K562 (cell line): Measurements from ENCODE around the gene TSR2. TPM values are rescaled to one million over a fixed set of nuclear protein-coding genes. Genes with fewer than 3 reads are reported as not detected.

Experiments used
- ATAC-seq: fragments of 200-7000 bp; cut with Tn5 transposase; 3 replicates; pipeline ENCODE4 v1.9.1; 2020; ENCODE audit warnings: moderate library complexity
- BruUV-seq: library from RNA; stranded (reverse); fragments of 400-500 nt; replicated peaks from 2 replicates; lab custom pipeline; 2021; lab: Mats Ljungman, UMichigan
- CTCF ChIA-PET: fragments of 300-600 bp; formaldehyde crosslinking; extraction: SDS; loops from one replicate; lab custom pipeline; 2021; ENCODE audit warnings: low intra/inter-chr PET ratio; lab: Yijun Ruan, JAX
- POLR2A ChIA-PET: fragments of 300-600, 350-650 bp; sonication (Branson Sonifier 250); formaldehyde crosslinking; extraction: SDS; loops from one replicate; lab custom pipeline; 2021; ENCODE audit warnings: antibody characterized with exemption, inconsistent platforms; lab: Yijun Ruan, JAX
- DNase-seq, 4 experiments: peaks; one replicate each; pipeline versions ENCODE4 v3.0.0 to v3.0.0-alpha.2; 2011 to 2018; ENCODE audit warnings: low spot score in 3 of 4, mixed read lengths in 3 of 4; ENCODE audit errors: extremely low read depth in 1 of 4
- FAIRE-seq: peaks from 2 replicates; lab custom pipeline; 2011; peaks lifted over from hg19 to GRCh38; lab: Jason Lieb, UNC
- H2AFZ ChIP-seq: 2 replicates; pipeline ENCODE4 v1.6.0; 2011; ENCODE audit warnings: low read depth, low read length, control low read depth, inconsistent platforms
- H3K27ac ChIP-seq: fragments of 200-600 bp; 3 replicates; pipeline ENCODE4 v1.8.0; 2011; ENCODE audit warnings: low read depth, mild to moderate bottlenecking, control low read depth, inconsistent platforms, low read length, moderate library complexity, mixed read lengths; ENCODE audit errors: extremely low read depth
- H3K27me3 ChIP-seq, 2 experiments: fragments of 300-600 bp in 1 of 2; 2 replicates in 1 of 2; 3 replicates in 1 of 2; pipeline versions ENCODE4 v1.6.0 to v1.8.0; 2011; ENCODE audit warnings: inconsistent platforms in 2 of 2, low read length in 2 of 2, mild to moderate bottlenecking in 1 of 2, mixed read lengths in 1 of 2, moderate library complexity in 1 of 2; ENCODE audit not compliant: control insufficient read depth in 2 of 2, insufficient read depth in 2 of 2
- H3K36me3 ChIP-seq: fragments of 300-600 bp; 3 replicates; pipeline ENCODE4 v1.8.0; 2011; ENCODE audit warnings: mild to moderate bottlenecking, low read length, inconsistent platforms; ENCODE audit not compliant: control insufficient read depth, insufficient read depth
- H3K4me1 ChIP-seq, 2 experiments: fragments of 200-600 bp in 1 of 2; replicated peaks in 1 of 2; 2 replicates in 1 of 2; 3 replicates in 1 of 2; pipeline versions ENCODE4 v1.5.1 to v1.8.0; 2011; ENCODE audit warnings: inconsistent platforms in 2 of 2, low read length in 2 of 2, mild to moderate bottlenecking in 1 of 2, mixed read lengths in 1 of 2, moderate library complexity in 1 of 2; ENCODE audit not compliant: control insufficient read depth in 2 of 2, insufficient read depth in 2 of 2
- H3K4me2 ChIP-seq: 2 replicates; pipeline ENCODE4 v1.6.1; 2011; ENCODE audit warnings: low read length, control low read depth, inconsistent platforms, mixed read lengths; ENCODE audit not compliant: insufficient read depth
- H3K4me3 ChIP-seq: fragments of 200-600 bp; sonication (generic), shearing (Covaris generic); 2 replicates; pipeline ENCODE4 v1.5.1; 2016; ENCODE audit warnings: control low read depth, inconsistent platforms
- H3K79me2 ChIP-seq: fragments of 200-600 bp; 3 replicates; pipeline ENCODE4 v1.8.0; 2011; ENCODE audit warnings: low read length, inconsistent platforms; ENCODE audit not compliant: control insufficient read depth, insufficient read depth
- H3K9ac ChIP-seq, 2 experiments: 2 replicates each; pipeline versions ENCODE4 v1.6.0 to v1.6.1; 2011; ENCODE audit warnings: low read depth in 2 of 2, low read length in 2 of 2, control low read depth in 1 of 2, inconsistent platforms in 1 of 2, mild to moderate bottlenecking in 1 of 2, mixed read lengths in 1 of 2; ENCODE audit not compliant: insufficient read depth in 1 of 2
- H3K9me1 ChIP-seq: one replicate; pipeline ENCODE4 v1.6.0; 2011; ENCODE audit warnings: inconsistent platforms, mild to moderate bottlenecking, low read length, moderate library complexity; ENCODE audit not compliant: control insufficient read depth, insufficient read depth
- H3K9me3 ChIP-seq: replicated peaks from 2 replicates; pipeline ENCODE4 v1.5.1; 2011; ENCODE audit warnings: low read depth, low read length, inconsistent platforms; ENCODE audit not compliant: control insufficient read depth, insufficient read depth
- H4K20me1 ChIP-seq: replicated peaks from 2 replicates; pipeline ENCODE4 v1.6.1; 2011; ENCODE audit warnings: low read length, inconsistent platforms, mixed read lengths; ENCODE audit not compliant: control insufficient read depth, insufficient read depth
- TEAD2 ChIP-seq: fragments of 450-650 bp; IDR thresholded peaks from 2 replicates; pipeline ENCODE4 v1.6.1; 2016; ENCODE audit warnings: missing genetic modification characterization, control low read depth, missing compliant biosample characterization
- WGBS: fragments of 100-300 bp; shearing (Covaris generic); methylation state at CpG from one replicate; pipeline ENCODE4 v1.1.6; 2016; ENCODE audit warnings: low coverage, mixed read lengths; ENCODE audit not compliant: insufficient coverage; ENCODE audit errors: missing lambda C conversion rate; 5-methylcytosine and 5-hydroxymethylcytosine counted together
- in situ Hi-C: fragments of 300-500 bp; cut with MboI; formaldehyde crosslinking; loops from 4 replicates; pipeline ENCODE4 v1.15.0; 2018; ENCODE audit warnings: inconsistent platforms, mixed read lengths
- intact Hi-C: fragments of 100-400 bp; cut with micrococcal nuclease; formaldehyde crosslinking; loops from 2 replicates; pipeline ENCODE4 v1.14.2; 2022
- polyA plus RNA-seq, 8 experiments: library from polyadenylated mRNA; depleted of rRNA in 4 of 8; stranded (reverse) in 5 of 8; unstranded in 3 of 8; fragments of >200 nt; fragmentation: Nextera tagmentation in 2 of 8; fragmentation: Illumina TruSeq in 1 of 8; extraction: Ambion mirVana in 2 of 8; extraction: Trizol in 1 of 8; gene quantifications; 2 replicates each; pipeline versions ENCODE4 v1.2.1 to v1.2.3, GENCODE V29; 2011 to 2014; ENCODE audit warnings: inconsistent platforms in 1 of 8, missing spikeins in 1 of 8
- total RNA-seq, 7 experiments: library from RNA; depleted of rRNA in 6 of 7; stranded (reverse); fragments of >200 nt in 6 of 7; fragmentation: Illumina TruSeq in 2 of 7; extraction: Trizol in 2 of 7; gene quantifications; 2 replicates each; pipeline versions ENCODE4 v1.2.1 to v1.2.3, GENCODE V29; 2011 to 2021; ENCODE audit warnings: low replicate concordance in 1 of 7
- TF ChIP-seq, protein P1 (sequence below): fragments of 450-650 bp; IDR thresholded peaks from 2 replicates; pipeline ENCODE4 v1.6.1; 2018; ENCODE audit not compliant: partially characterized antibody

Gene TSR2
- total and polyA plus RNA-seq, 9 of the 15 experiments (the other 6 are each of a cell fraction or from before 2014, with no cell fraction given) = 8.6 to 50.0 (median 28.5) TPM

DNA sequence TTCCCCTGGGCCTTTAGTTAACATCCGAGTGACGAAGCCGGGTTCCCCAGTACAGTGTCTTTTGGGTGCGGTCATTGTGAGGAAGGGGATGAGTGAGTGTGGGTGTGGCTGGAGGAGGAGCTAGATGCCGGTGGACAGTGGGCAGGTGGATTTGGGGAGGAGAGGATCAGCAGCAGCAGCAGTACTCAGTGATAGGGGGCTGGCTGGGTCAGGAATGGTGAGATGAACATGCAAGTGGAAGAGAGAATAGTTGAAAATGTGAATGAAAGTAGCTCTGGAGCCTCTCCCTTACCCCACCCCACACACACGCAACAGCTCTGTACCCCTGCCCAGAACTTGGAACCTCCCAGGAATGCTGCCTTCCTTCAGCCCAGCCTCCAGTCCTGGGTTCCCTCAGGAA is 4.5 kb downstream of the TSR2 start:
- no peaks in the 10 kb centered on the region for H3K9me1 ChIP-seq
- intact Hi-C loops (no loop called here), in situ Hi-C loops (no loop called here)
- WGBS = 90% methylated on average over 2 of the region's 6 CpGs
- no peak for TF ChIP-seq TEAD2
- TF ChIP-seq, protein P1, sequence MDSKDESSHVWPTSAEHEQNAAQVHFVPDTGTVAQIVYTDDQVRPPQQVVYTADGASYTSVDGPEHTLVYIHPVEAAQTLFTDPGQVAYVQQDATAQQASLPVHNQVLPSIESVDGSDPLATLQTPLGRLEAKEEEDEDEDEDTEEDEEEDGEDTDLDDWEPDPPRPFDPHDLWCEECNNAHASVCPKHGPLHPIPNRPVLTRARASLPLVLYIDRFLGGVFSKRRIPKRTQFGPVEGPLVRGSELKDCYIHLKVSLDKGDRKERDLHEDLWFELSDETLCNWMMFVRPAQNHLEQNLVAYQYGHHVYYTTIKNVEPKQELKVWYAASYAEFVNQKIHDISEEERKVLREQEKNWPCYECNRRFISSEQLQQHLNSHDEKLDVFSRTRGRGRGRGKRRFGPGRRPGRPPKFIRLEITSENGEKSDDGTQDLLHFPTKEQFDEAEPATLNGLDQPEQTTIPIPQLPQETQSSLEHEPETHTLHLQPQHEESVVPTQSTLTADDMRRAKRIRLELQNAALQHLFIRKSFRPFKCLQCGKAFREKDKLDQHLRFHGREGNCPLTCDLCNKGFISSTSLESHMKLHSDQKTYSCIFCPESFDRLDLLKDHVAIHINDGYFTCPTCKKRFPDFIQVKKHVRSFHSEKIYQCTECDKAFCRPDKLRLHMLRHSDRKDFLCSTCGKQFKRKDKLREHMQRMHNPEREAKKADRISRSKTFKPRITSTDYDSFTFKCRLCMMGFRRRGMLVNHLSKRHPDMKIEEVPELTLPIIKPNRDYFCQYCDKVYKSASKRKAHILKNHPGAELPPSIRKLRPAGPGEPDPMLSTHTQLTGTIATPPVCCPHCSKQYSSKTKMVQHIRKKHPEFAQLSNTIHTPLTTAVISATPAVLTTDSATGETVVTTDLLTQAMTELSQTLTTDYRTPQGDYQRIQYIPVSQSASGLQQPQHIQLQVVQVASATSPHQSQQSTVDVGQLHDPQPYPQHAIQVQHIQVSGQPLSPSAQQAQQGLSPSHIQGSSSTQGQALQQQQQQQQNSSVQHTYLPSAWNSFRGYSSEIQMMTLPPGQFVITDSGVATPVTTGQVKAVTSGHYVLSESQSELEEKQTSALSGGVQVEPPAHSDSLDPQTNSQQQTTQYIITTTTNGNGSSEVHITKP = peak; percentile 89
- POLR2A ChIA-PET = interaction anchor here (0.6 kb wide), 1 partner anchor 18 kb away, joined by 3 read pairs; no protein-coding TSS in a partner anchor
- H3K9ac ChIP-seq = no peak overlapping the region
- peaks cover 31% of the 10 kb centered on the region for H3K79me2 ChIP-seq
- no peaks in the 10 kb centered on the region for H3K27me3 ChIP-seq
- no peak overlapping the region for H3K4me3 ChIP-seq
- peaks cover 9% of the 10 kb centered on the region for H4K20me1 ChIP-seq
- no peak overlapping the region for H3K4me2 ChIP-seq
- H3K36me3 ChIP-seq = peaks cover 37% of the 10 kb centered on the region; the same call in 2 of the 3 replicates
- CTCF ChIA-PET = no interaction called here
- DNase-seq = no peak
- ATAC-seq = no peak
- H3K27ac ChIP-seq = no peak overlapping the region
- H3K4me1 ChIP-seq = peaks cover 0 to 8% of the 10 kb centered on the region in 2 experiments; a peak in 2 of 5 replicates
- H2AFZ ChIP-seq = no peak overlapping the region
- no peak for FAIRE-seq
- no peaks in the 10 kb centered on the region for H3K9me3 ChIP-seq
- BruUV-seq = TSS peak; percentile 43
